ENCODE data around the gene OR10H4.
"Not testable (repeated sequence)": the region's sequence is repeated elsewhere in the genome, so short reads cannot be mapped to it uniquely, and the experiment has no call there.

Gene OR10H4

GRCh38 chr19:15948223-15949058 lies at the start of gene OR10H4:
Gene OR10H4, plus strand, starts transcription at chr19:15949008. Its CDS starts 0 bp downstream, at chr19:15949008.
- DNase-seq: no peak

GRCh38 chr19:15899561-15899960 lies 49.2 kb upstream of the OR10H4 start:
- not testable (repeated sequence) for DNase-seq

GRCh38 chr19:15900032-15900431 lies 48.8 kb upstream of the OR10H4 start:
- DNase-seq: not testable (repeated sequence)

- DNase-seq: no peak
Measured at GRCh38 chr19:15900504-15900903, 48.3 kb upstream of the OR10H4 start.

- no peak for DNase-seq
Measured at GRCh38 chr19:15902254-15902653, 46.6 kb upstream of the OR10H4 start.

- not testable (repeated sequence) for DNase-seq
Measured at GRCh38 chr19:15902898-15903297, 45.9 kb upstream of the OR10H4 start.

- DNase-seq: no peak
Measured at GRCh38 chr19:15905026-15905425, 43.8 kb upstream of the OR10H4 start.

GRCh38 chr19:15911599-15912235 lies 37.1 kb upstream of the OR10H4 start:
- DNase-seq: no peak

- DNase-seq: no peak
Measured at GRCh38 chr19:15913384-15913783, 35.4 kb upstream of the OR10H4 start.

GRCh38 chr19:15913830-15914229 lies 35.0 kb upstream of the OR10H4 start:
- DNase-seq: no peak

GRCh38 chr19:15915109-15915508 lies 33.7 kb upstream of the OR10H4 start:
- DNase-seq: no peak

- DNase-seq: no peak
Measured at GRCh38 chr19:15919243-15919642, 29.6 kb upstream of the OR10H4 start.

- no peak for DNase-seq
Measured at GRCh38 chr19:15922021-15922420, 26.8 kb upstream of the OR10H4 start.

GRCh38 chr19:15923702-15924101 lies 25.1 kb upstream of the OR10H4 start:
- no peak for DNase-seq

GRCh38 chr19:15926484-15926883 lies 22.3 kb upstream of the OR10H4 start:
- DNase-seq: no peak

GRCh38 chr19:15928321-15928720 lies 20.5 kb upstream of the OR10H4 start:
- no peak for DNase-seq

GRCh38 chr19:15933761-15934331 lies 15.0 kb upstream of the OR10H4 start:
- DNase-seq: not testable (repeated sequence)

- no peak for DNase-seq
Measured at GRCh38 chr19:15934332-15935078, 14.3 kb upstream of the OR10H4 start, which contains the start of gene CYP4F11. Gene CYP4F11, minus strand, starts transcription at chr19:15934529. Its CDS starts 121 bp downstream, at chr19:15934408.

GRCh38 chr19:15935167-15935702 lies 13.6 kb upstream of the OR10H4 start:
- no peak for DNase-seq

GRCh38 chr19:15936173-15936572 lies 12.6 kb upstream of the OR10H4 start:
- no peak for DNase-seq

GRCh38 chr19:15936950-15937349 lies 11.9 kb upstream of the OR10H4 start:
- no peak for DNase-seq

GRCh38 chr19:15937771-15938170 lies 11.0 kb upstream of the OR10H4 start:
- DNase-seq: no peak

GRCh38 chr19:15944401-15944800 lies 4.4 kb upstream of the OR10H4 start:
- no peak for DNase-seq

All from NCI-H526 treated with DMSO at 0.1 percent for 48 hours (cell line).